K562 (cell line): ENCODE results near the gene LRRC7. TPM values are rescaled to one million over a fixed set of nuclear protein-coding genes. Genes with fewer than 3 reads are reported as not detected.

ENCODE experiments used
- ATAC-seq: fragments of 200-7000 bp; cut with Tn5 transposase; 3 replicates; pipeline ENCODE4 v1.9.1; 2020; ENCODE audit warnings: moderate library complexity
- BruUV-seq: library from RNA; stranded (reverse); fragments of 400-500 nt; replicated peaks from 2 replicates; lab custom pipeline; 2021; lab: Mats Ljungman, UMichigan
- CTCF ChIA-PET: fragments of 300-600 bp; formaldehyde crosslinking; extraction: SDS; loops from one replicate; lab custom pipeline; 2021; ENCODE audit warnings: low intra/inter-chr PET ratio; lab: Yijun Ruan, JAX
- POLR2A ChIA-PET: fragments of 300-600, 350-650 bp; sonication (Branson Sonifier 250); formaldehyde crosslinking; extraction: SDS; loops from one replicate; lab custom pipeline; 2021; ENCODE audit warnings: antibody characterized with exemption, inconsistent platforms; lab: Yijun Ruan, JAX
- DNase-seq, 4 experiments: peaks; one replicate each; pipeline versions ENCODE4 v3.0.0 to v3.0.0-alpha.2; 2011 to 2018; ENCODE audit warnings: low spot score in 3 of 4, mixed read lengths in 3 of 4; ENCODE audit errors: extremely low read depth in 1 of 4
- FAIRE-seq: peaks from 2 replicates; lab custom pipeline; 2011; peaks lifted over from hg19 to GRCh38; lab: Jason Lieb, UNC
- H2AFZ ChIP-seq: 2 replicates; pipeline ENCODE4 v1.6.0; 2011; ENCODE audit warnings: low read depth, low read length, control low read depth, inconsistent platforms
- H3K27ac ChIP-seq: fragments of 200-600 bp; 3 replicates; pipeline ENCODE4 v1.8.0; 2011; ENCODE audit warnings: low read depth, mild to moderate bottlenecking, control low read depth, inconsistent platforms, low read length, moderate library complexity, mixed read lengths; ENCODE audit errors: extremely low read depth
- H3K27me3 ChIP-seq, 2 experiments: fragments of 300-600 bp in 1 of 2; 2 replicates in 1 of 2; 3 replicates in 1 of 2; pipeline versions ENCODE4 v1.6.0 to v1.8.0; 2011; ENCODE audit warnings: inconsistent platforms in 2 of 2, low read length in 2 of 2, mild to moderate bottlenecking in 1 of 2, mixed read lengths in 1 of 2, moderate library complexity in 1 of 2; ENCODE audit not compliant: control insufficient read depth in 2 of 2, insufficient read depth in 2 of 2
- H3K36me3 ChIP-seq: fragments of 300-600 bp; 3 replicates; pipeline ENCODE4 v1.8.0; 2011; ENCODE audit warnings: mild to moderate bottlenecking, low read length, inconsistent platforms; ENCODE audit not compliant: control insufficient read depth, insufficient read depth
- H3K4me1 ChIP-seq, 2 experiments: fragments of 200-600 bp in 1 of 2; replicated peaks in 1 of 2; 2 replicates in 1 of 2; 3 replicates in 1 of 2; pipeline versions ENCODE4 v1.5.1 to v1.8.0; 2011; ENCODE audit warnings: inconsistent platforms in 2 of 2, low read length in 2 of 2, mild to moderate bottlenecking in 1 of 2, mixed read lengths in 1 of 2, moderate library complexity in 1 of 2; ENCODE audit not compliant: control insufficient read depth in 2 of 2, insufficient read depth in 2 of 2
- H3K4me2 ChIP-seq: 2 replicates; pipeline ENCODE4 v1.6.1; 2011; ENCODE audit warnings: low read length, control low read depth, inconsistent platforms, mixed read lengths; ENCODE audit not compliant: insufficient read depth
- H3K4me3 ChIP-seq: fragments of 200-600 bp; sonication (generic), shearing (Covaris generic); 2 replicates; pipeline ENCODE4 v1.5.1; 2016; ENCODE audit warnings: control low read depth, inconsistent platforms
- H3K79me2 ChIP-seq: fragments of 200-600 bp; 3 replicates; pipeline ENCODE4 v1.8.0; 2011; ENCODE audit warnings: low read length, inconsistent platforms; ENCODE audit not compliant: control insufficient read depth, insufficient read depth
- H3K9ac ChIP-seq, 2 experiments: 2 replicates each; pipeline versions ENCODE4 v1.6.0 to v1.6.1; 2011; ENCODE audit warnings: low read depth in 2 of 2, low read length in 2 of 2, control low read depth in 1 of 2, inconsistent platforms in 1 of 2, mild to moderate bottlenecking in 1 of 2, mixed read lengths in 1 of 2; ENCODE audit not compliant: insufficient read depth in 1 of 2
- H3K9me1 ChIP-seq: one replicate; pipeline ENCODE4 v1.6.0; 2011; ENCODE audit warnings: inconsistent platforms, mild to moderate bottlenecking, low read length, moderate library complexity; ENCODE audit not compliant: control insufficient read depth, insufficient read depth
- H3K9me3 ChIP-seq: replicated peaks from 2 replicates; pipeline ENCODE4 v1.5.1; 2011; ENCODE audit warnings: low read depth, low read length, inconsistent platforms; ENCODE audit not compliant: control insufficient read depth, insufficient read depth
- H4K20me1 ChIP-seq: replicated peaks from 2 replicates; pipeline ENCODE4 v1.6.1; 2011; ENCODE audit warnings: low read length, inconsistent platforms, mixed read lengths; ENCODE audit not compliant: control insufficient read depth, insufficient read depth
- KDM4B ChIP-seq, 2 experiments: fragments of 450-650 bp in 1 of 2; sonication (generic) in 1 of 2; IDR thresholded peaks; 2 replicates each; pipeline ENCODE4 v1.6.1; 2016 to 2017; ENCODE audit warnings: borderline replicate concordance in 2 of 2, antibody characterized with exemption in 1 of 2, low read depth in 1 of 2, mild to moderate bottlenecking in 1 of 2
- NFIC ChIP-seq: fragments of 450-650 bp; IDR thresholded peaks from 2 replicates; pipeline ENCODE4 v1.6.1; 2017; ENCODE audit warnings: mild to moderate bottlenecking, inconsistent platforms
- NR2C2 ChIP-seq, 2 experiments: fragments of 200-800 bp in 1 of 2; sonication (Bioruptor generic) in 1 of 2; sonication (generic) in 1 of 2; formaldehyde crosslinking in 1 of 2; IDR thresholded peaks; 2 replicates each; pipeline versions ENCODE4 v1.6.1 to v1.8.0; 2016 to 2022; ENCODE audit warnings: mild to moderate bottlenecking in 1 of 2, missing compliant biosample characterization in 1 of 2, missing genetic modification characterization in 1 of 2, missing genetic modification reagents in 1 of 2
- PHB ChIP-seq: fragments of 250-450 bp; sonication (Bioruptor Pico); IDR thresholded peaks from 2 replicates; pipeline ENCODE4 v1.5.0; 2021
- ZNF324 ChIP-seq: fragments of 250-450 bp; sonication (Bioruptor Pico); IDR thresholded peaks from 2 replicates; pipeline ENCODE4 v1.4.0; 2020; ENCODE audit warnings: mild to moderate bottlenecking
- ZNF75A ChIP-seq: fragments of 450-650 bp; formaldehyde crosslinking; IDR thresholded peaks from 2 replicates; pipeline ENCODE4 v1.4.0; 2020; ENCODE audit warnings: mild to moderate bottlenecking
- WGBS: fragments of 100-300 bp; shearing (Covaris generic); methylation state at CpG from one replicate; pipeline ENCODE4 v1.1.6; 2016; ENCODE audit warnings: low coverage, mixed read lengths; ENCODE audit not compliant: insufficient coverage; ENCODE audit errors: missing lambda C conversion rate; 5-methylcytosine and 5-hydroxymethylcytosine counted together
- in situ Hi-C: fragments of 300-500 bp; cut with MboI; formaldehyde crosslinking; loops from 4 replicates; pipeline ENCODE4 v1.15.0; 2018; ENCODE audit warnings: inconsistent platforms, mixed read lengths
- intact Hi-C: fragments of 100-400 bp; cut with micrococcal nuclease; formaldehyde crosslinking; loops from 2 replicates; pipeline ENCODE4 v1.14.2; 2022
- polyA plus RNA-seq, 8 experiments: library from polyadenylated mRNA; depleted of rRNA in 4 of 8; stranded (reverse) in 5 of 8; unstranded in 3 of 8; fragments of >200 nt; fragmentation: Nextera tagmentation in 2 of 8; fragmentation: Illumina TruSeq in 1 of 8; extraction: Ambion mirVana in 2 of 8; extraction: Trizol in 1 of 8; gene quantifications; 2 replicates each; pipeline versions ENCODE4 v1.2.1 to v1.2.3, GENCODE V29; 2011 to 2014; ENCODE audit warnings: inconsistent platforms in 1 of 8, missing spikeins in 1 of 8
- total RNA-seq, 7 experiments: library from RNA; depleted of rRNA in 6 of 7; stranded (reverse); fragments of >200 nt in 6 of 7; fragmentation: Illumina TruSeq in 2 of 7; extraction: Trizol in 2 of 7; gene quantifications; 2 replicates each; pipeline versions ENCODE4 v1.2.1 to v1.2.3, GENCODE V29; 2011 to 2021; ENCODE audit warnings: low replicate concordance in 1 of 7
- TF ChIP-seq, protein P1 (sequence below): sonication (generic); formaldehyde crosslinking; IDR thresholded peaks from 2 replicates; pipeline ENCODE4 v1.8.1; 2023; ENCODE audit warnings: mild to moderate bottlenecking, missing genetic modification reagents, moderate library complexity

Gene LRRC7
- total and polyA plus RNA-seq, 9 of the 15 experiments (the other 6 are each of a cell fraction or from before 2014, with no cell fraction given), result 0.09 to 0.94 (median 0.49) TPM

GRCh38 chr1:69747207-69747606 is 179.5 kb downstream of the LRRC7 start:
- intact Hi-C loops (no loop called here), in situ Hi-C loops (loop anchor here (25.0 kb wide), 2 partner anchors 1285 to 1635 kb away; no protein-coding TSS in a partner anchor)
- Histone ChIP-seq H3K9me1 (no peaks in the 10 kb centered on the region), H3K27ac (no peak overlapping the region), H3K4me2 (no peak overlapping the region), H3K4me3 (no peak overlapping the region), H2AFZ (no peak overlapping the region), H4K20me1 (no peaks in the 10 kb centered on the region), H3K27me3 (no peaks in the 10 kb centered on the region), H3K36me3 (no peaks in the 10 kb centered on the region), H3K4me1 (no peaks in the 10 kb centered on the region), H3K79me2 (no peaks in the 10 kb centered on the region), H3K9ac (no peak overlapping the region), H3K9me3 (no peaks in the 10 kb centered on the region)
- ChIA-PET POLR2A (no interaction called here), CTCF (no interaction called here)
- no TSS peak for BruUV-seq
- FAIRE-seq (no peak), ATAC-seq (no peak), DNase-seq (no peak)
- TF ChIP-seq KDM4B (IDR thresholded peaks at IDR 0.05; ENCODE audit: borderline replicate concordance in 2 of 2, low read depth in 1 of 2), result no peak
- TF ChIP-seq, protein P1, sequence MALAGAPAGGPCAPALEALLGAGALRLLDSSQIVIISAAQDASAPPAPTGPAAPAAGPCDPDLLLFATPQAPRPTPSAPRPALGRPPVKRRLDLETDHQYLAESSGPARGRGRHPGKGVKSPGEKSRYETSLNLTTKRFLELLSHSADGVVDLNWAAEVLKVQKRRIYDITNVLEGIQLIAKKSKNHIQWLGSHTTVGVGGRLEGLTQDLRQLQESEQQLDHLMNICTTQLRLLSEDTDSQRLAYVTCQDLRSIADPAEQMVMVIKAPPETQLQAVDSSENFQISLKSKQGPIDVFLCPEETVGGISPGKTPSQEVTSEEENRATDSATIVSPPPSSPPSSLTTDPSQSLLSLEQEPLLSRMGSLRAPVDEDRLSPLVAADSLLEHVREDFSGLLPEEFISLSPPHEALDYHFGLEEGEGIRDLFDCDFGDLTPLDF (CRISPR knock-in tag), result no peak
- no peak for TF ChIP-seq ZNF75A (CRISPR knock-in tag)
- no peak for TF ChIP-seq NFIC
- no peak for TF ChIP-seq PHB (CRISPR knock-in tag)
- TF ChIP-seq NR2C2 (CRISPR knock-in tag; IDR thresholded peaks at IDR 0.05), result no peak
- TF ChIP-seq NR2C2 (tag; IDR thresholded peaks at IDR 0.05), result no peak
- TF ChIP-seq ZNF324 (CRISPR knock-in tag), result no peak
- 0% methylated on average over 2 of the region's 2 CpGs for WGBS
